ENCODE results near the gene PCDHA7. TPM values are rescaled to one million over a fixed set of nuclear protein-coding genes. Genes with fewer than 3 reads are reported as not detected.
"Not testable (repeated sequence)": the region's sequence is repeated elsewhere in the genome, so short reads cannot be mapped to it uniquely, and the experiment has no call there.

PCDHA7 gene
- total RNA-seq, 2 donors from 2014 or later: 2.5 to 6.6 TPM

DNA sequence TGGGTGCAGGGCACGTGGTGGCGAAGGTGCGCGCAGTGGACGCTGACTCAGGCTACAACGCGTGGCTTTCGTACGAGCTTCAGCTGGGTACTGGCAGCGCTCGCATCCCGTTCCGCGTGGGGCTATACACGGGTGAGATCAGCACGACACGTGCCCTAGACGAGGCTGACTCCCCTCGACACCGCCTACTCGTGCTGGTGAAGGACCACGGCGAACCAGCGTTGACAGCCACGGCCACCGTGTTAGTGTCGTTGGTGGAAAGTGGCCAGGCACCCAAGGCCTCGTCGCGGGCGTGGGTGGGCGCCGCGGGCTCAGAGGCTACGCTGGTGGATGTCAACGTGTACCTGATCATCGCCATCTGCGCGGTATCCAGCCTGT lies 37.4 kb upstream of the PCDHA7 start:
- H3K4me1 Mint-ChIP-seq: peaks cover 2% of the 10 kb centered on the region
- no peak overlapping the region for H3K27ac Mint-ChIP-seq
- 92 to 96% methylated on average over 22 to 39 of the region's 39 CpGs for WGBS, 2 experiments (ENCODE audit: insufficient coverage in 1 of 2, insufficient read length in 1 of 2)
- Histone ChIP-seq H3K9ac (ENCODE audit: extremely low read depth, low read length, poor library complexity, severe bottlenecking) (no peak overlapping the region), H3K27me3 (ENCODE audit: control insufficient read depth, insufficient read depth, low read length, poor library complexity, severe bottlenecking) (no peaks in the 10 kb centered on the region), H3K36me3 (ENCODE audit: control insufficient read depth, insufficient read depth, low read length) (no peaks in the 10 kb centered on the region), H3K4me1 (ENCODE audit: control insufficient read depth, insufficient read depth, low read length) (no peaks in the 10 kb centered on the region), H3K4me3 (ENCODE audit: low read length) (no peak overlapping the region), H3K9me3 (ENCODE audit: control insufficient read depth, low read length) (peaks cover 9% of the 10 kb centered on the region), H3K27ac (ENCODE audit: low read depth, low read length) (no peak overlapping the region)
- peaks cover 15% of the 10 kb centered on the region for H3K36me3 Mint-ChIP-seq (ENCODE audit: low read depth)
- H3K27me3 Mint-ChIP-seq (ENCODE audit: insufficient read depth): no peaks in the 10 kb centered on the region
- DNase-seq: peak; percentile 36
- H3K9me3 Mint-ChIP-seq: peaks cover 11% of the 10 kb centered on the region
- H3K4me3 Mint-ChIP-seq: no peak overlapping the region
- TF ChIP-seq, protein P1, sequence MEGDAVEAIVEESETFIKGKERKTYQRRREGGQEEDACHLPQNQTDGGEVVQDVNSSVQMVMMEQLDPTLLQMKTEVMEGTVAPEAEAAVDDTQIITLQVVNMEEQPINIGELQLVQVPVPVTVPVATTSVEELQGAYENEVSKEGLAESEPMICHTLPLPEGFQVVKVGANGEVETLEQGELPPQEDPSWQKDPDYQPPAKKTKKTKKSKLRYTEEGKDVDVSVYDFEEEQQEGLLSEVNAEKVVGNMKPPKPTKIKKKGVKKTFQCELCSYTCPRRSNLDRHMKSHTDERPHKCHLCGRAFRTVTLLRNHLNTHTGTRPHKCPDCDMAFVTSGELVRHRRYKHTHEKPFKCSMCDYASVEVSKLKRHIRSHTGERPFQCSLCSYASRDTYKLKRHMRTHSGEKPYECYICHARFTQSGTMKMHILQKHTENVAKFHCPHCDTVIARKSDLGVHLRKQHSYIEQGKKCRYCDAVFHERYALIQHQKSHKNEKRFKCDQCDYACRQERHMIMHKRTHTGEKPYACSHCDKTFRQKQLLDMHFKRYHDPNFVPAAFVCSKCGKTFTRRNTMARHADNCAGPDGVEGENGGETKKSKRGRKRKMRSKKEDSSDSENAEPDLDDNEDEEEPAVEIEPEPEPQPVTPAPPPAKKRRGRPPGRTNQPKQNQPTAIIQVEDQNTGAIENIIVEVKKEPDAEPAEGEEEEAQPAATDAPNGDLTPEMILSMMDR (conservative IDR thresholded peaks at IDR 0.05): no peak

DNA sequence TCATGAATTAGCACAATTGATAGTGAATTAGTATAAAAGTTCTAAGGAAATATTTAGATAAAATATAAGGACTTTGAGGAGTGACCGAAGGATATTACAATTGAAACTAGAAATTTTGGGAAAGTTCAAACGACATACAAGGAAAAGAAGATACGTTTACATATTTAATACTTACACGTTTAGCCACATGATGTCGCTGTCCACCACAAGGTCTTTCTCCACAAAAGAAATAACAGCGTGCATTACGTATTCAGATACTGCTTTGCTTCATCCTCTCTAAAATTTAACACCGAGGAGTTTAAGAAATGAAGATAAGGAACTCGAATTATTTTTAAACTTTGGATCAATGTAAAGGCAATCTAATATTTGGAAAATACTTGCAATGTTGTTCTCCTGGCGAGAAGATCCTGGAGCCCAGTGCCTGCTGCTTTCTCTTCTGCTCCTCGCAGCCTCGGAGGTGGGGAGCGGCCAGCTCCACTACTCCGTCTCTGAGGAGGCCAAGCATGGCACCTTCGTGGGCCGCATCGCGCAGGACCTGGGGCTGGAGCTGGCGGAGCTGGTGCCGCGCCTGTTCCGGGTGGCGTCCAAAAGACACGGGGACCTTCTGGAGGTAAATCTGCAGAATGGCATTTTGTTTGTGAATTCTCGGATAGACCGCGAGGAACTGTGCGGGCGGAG lies 33.1 kb upstream of the PCDHA7 start, which contains the start of gene PCDHA3:
TSS of gene PCDHA3 (plus strand) at position 242 of the 678 bp plus-strand sequence.
- TF ChIP-seq, protein P1 (conservative IDR thresholded peaks at IDR 0.05): peak; percentile 67
- H3K4me3 Mint-ChIP-seq: peak within 1 kb of the TSS; percentile 69
- no peak within 1 kb of the TSS for H3K27ac ChIP-seq (ENCODE audit: low read depth, low read length)
- no peaks in the 10 kb centered on the region for H3K27me3 Mint-ChIP-seq (ENCODE audit: insufficient read depth)
- no peaks in the 10 kb centered on the region for H3K36me3 ChIP-seq (ENCODE audit: control insufficient read depth, insufficient read depth, low read length)
- no peak within 1 kb of the TSS for H3K9ac ChIP-seq (ENCODE audit: extremely low read depth, low read length, poor library complexity, severe bottlenecking)
- H3K4me1 ChIP-seq (ENCODE audit: control insufficient read depth, insufficient read depth, low read length): no peaks in the 10 kb centered on the region
- no peaks in the 10 kb centered on the region for H3K27me3 ChIP-seq (ENCODE audit: control insufficient read depth, insufficient read depth, low read length, poor library complexity, severe bottlenecking)
- DNase-seq: no peak
- H3K9me3 Mint-ChIP-seq: peaks cover 9% of the 10 kb centered on the region
- H3K4me3 ChIP-seq (ENCODE audit: low read length): no peak within 1 kb of the TSS
- H3K9me3 ChIP-seq (ENCODE audit: control insufficient read depth, low read length): peaks cover 8% of the 10 kb centered on the region
- peak within 1 kb of the TSS; percentile 66 for H3K27ac Mint-ChIP-seq
- whole genome bisulfite sequencing, 2 experiments (ENCODE audit: insufficient coverage in 1 of 2, insufficient read length in 1 of 2): 94% methylated on average over 16 to 29 of the region's 29 CpGs
- peaks cover 30% of the 10 kb centered on the region for H3K36me3 Mint-ChIP-seq (ENCODE audit: low read depth)
- no peaks in the 10 kb centered on the region for H3K4me1 Mint-ChIP-seq

DNA sequence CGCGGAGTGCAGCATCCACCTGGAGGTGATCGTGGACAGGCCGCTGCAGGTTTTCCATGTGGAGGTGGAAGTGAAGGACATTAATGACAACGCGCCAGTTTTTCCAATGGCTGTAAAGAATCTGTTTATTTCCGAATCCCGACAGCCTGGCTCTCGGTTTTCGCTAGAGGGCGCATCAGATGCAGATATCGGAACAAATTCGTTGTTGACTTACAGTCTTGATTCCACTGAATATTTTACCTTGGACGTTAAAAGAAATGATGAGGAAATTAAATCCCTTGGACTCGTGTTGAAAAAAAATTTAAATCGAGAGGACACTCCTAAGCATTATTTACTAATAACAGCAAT lies 32.6 kb upstream of the PCDHA7 start:
- Mint-ChIP-seq H3K36me3 (ENCODE audit: low read depth) (peaks cover 30% of the 10 kb centered on the region), H3K27me3 (ENCODE audit: insufficient read depth) (no peaks in the 10 kb centered on the region), H3K4me1 (no peaks in the 10 kb centered on the region), H3K9me3 (peaks cover 9% of the 10 kb centered on the region), H3K27ac (peak overlapping the region; percentile 66), H3K4me3 (peak overlapping the region; percentile 69)
- no peak overlapping the region for H3K4me3 ChIP-seq (ENCODE audit: low read length)
- TF ChIP-seq, protein P1 (conservative IDR thresholded peaks at IDR 0.05): peak; percentile 61
- H3K9me3 ChIP-seq (ENCODE audit: control insufficient read depth, low read length): peaks cover 8% of the 10 kb centered on the region
- H3K9ac ChIP-seq (ENCODE audit: extremely low read depth, low read length, poor library complexity, severe bottlenecking): no peak overlapping the region
- no peaks in the 10 kb centered on the region for H3K36me3 ChIP-seq (ENCODE audit: control insufficient read depth, insufficient read depth, low read length)
- peak; percentile 26 for DNase-seq
- H3K27ac ChIP-seq (ENCODE audit: low read depth, low read length): no peak overlapping the region
- H3K27me3 ChIP-seq (ENCODE audit: control insufficient read depth, insufficient read depth, low read length, poor library complexity, severe bottlenecking): no peaks in the 10 kb centered on the region
- H3K4me1 ChIP-seq (ENCODE audit: control insufficient read depth, insufficient read depth, low read length): no peaks in the 10 kb centered on the region
- WGBS, 2 experiments (ENCODE audit: insufficient coverage in 1 of 2, insufficient read length in 1 of 2): 95 to 96% methylated on average over 14 to 16 of the region's 16 CpGs

DNA sequence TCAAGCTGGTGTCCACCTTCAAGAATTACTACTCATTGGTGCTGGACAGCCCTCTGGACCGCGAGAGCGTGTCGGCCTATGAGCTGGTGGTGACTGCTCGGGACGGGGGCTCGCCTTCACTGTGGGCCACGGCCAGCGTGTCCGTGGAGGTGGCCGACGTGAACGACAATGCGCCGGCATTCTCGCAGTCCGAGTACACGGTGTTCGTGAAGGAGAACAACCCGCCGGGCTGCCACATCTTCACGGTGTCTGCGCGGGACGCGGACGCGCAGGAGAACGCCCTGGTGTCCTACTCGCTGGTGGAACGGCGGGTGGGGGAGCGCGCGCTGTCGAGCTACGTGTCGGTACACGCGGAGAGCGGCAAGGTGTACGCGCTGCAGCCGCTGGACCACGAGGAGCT lies 31.7 kb upstream of the PCDHA7 start:
- not testable (repeated sequence) for H3K9ac ChIP-seq (ENCODE audit: extremely low read depth, low read length, poor library complexity, severe bottlenecking); H3K27ac ChIP-seq (ENCODE audit: low read depth, low read length); H3K9me3 Mint-ChIP-seq; H3K27me3 Mint-ChIP-seq (ENCODE audit: insufficient read depth); H3K4me3 ChIP-seq (ENCODE audit: low read length); H3K27me3 ChIP-seq (ENCODE audit: control insufficient read depth, insufficient read depth, low read length, poor library complexity, severe bottlenecking); H3K36me3 ChIP-seq (ENCODE audit: control insufficient read depth, insufficient read depth, low read length); H3K4me1 ChIP-seq (ENCODE audit: control insufficient read depth, insufficient read depth, low read length); H3K4me1 Mint-ChIP-seq; DNase-seq; H3K9me3 ChIP-seq (ENCODE audit: control insufficient read depth, low read length); H3K4me3 Mint-ChIP-seq; H3K27ac Mint-ChIP-seq
- 95 to 97% methylated on average over 35 to 45 of the region's 45 CpGs for WGBS, 2 experiments (ENCODE audit: insufficient coverage in 1 of 2, insufficient read length in 1 of 2)
- H3K36me3 Mint-ChIP-seq (ENCODE audit: low read depth): peaks cover 27% of the 10 kb centered on the region

All from endodermal cell (in vitro differentiated cells).